ENCODE results near the gene NEK6. TPM values are rescaled to one million over a fixed set of nuclear protein-coding genes. Genes with fewer than 3 reads are reported as not detected.
A peak's percentile ranks its signal among the peaks of the same experiment; 100 is the strongest.

NEK6 gene
- total RNA-seq, 1 donor from 2014 or later = 43.9 TPM

DNA sequence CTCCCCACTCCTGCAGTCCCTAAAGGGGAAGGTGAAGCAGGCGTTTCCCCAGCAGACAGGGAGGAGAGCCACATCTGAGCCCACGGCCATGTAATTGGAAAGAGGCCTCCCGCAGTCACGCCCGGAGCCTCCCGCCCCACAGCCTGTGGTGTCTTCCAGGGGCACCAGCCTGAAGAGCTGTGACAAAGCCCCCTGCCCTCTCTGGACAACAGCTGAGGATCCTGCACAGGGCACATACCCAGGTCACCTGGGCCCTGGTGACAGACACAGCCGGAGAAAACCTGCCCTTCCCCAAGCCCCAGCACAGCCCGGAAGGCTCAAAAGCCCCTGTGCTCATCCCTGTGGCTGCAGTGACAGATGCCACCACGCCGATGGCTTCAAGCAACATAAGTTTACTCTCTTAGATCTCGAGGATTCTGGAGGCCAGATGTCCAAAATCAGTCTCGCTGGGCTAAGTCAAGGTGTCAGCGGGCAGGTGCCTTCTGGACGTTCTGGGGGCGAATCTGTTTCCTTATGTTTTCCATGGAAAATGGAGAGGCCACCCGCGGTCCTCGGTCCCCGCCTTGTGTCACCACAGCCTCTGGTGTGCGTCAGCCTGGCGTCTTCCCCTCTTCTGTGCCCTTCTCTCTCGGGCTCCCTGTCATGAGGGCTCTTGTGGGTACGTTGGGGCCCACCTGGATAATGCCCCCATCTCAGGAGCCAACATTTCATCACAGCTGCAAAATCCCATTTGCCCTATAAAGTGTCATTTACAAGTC lies 86.0 kb downstream of the NEK6 start:
- no peak for DNase-seq (ENCODE audit: low spot score)
- Mint-ChIP-seq H3K27me3 (ENCODE audit: unreplicated experiment) (peaks cover 13% of the 10 kb centered on the region), H3K4me1 (ENCODE audit: unreplicated experiment) (no peaks in the 10 kb centered on the region), H3K36me3 (ENCODE audit: low read depth, unreplicated experiment) (peaks cover 5% of the 10 kb centered on the region), H3K9me3 (ENCODE audit: unreplicated experiment) (no peaks in the 10 kb centered on the region), H3K27ac (ENCODE audit: unreplicated experiment) (no peak overlapping the region), H3K4me3 (ENCODE audit: unreplicated experiment) (no peak overlapping the region)
- TF ChIP-seq, protein P1, sequence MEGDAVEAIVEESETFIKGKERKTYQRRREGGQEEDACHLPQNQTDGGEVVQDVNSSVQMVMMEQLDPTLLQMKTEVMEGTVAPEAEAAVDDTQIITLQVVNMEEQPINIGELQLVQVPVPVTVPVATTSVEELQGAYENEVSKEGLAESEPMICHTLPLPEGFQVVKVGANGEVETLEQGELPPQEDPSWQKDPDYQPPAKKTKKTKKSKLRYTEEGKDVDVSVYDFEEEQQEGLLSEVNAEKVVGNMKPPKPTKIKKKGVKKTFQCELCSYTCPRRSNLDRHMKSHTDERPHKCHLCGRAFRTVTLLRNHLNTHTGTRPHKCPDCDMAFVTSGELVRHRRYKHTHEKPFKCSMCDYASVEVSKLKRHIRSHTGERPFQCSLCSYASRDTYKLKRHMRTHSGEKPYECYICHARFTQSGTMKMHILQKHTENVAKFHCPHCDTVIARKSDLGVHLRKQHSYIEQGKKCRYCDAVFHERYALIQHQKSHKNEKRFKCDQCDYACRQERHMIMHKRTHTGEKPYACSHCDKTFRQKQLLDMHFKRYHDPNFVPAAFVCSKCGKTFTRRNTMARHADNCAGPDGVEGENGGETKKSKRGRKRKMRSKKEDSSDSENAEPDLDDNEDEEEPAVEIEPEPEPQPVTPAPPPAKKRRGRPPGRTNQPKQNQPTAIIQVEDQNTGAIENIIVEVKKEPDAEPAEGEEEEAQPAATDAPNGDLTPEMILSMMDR (IDR thresholded peaks at IDR 0.05; ENCODE audit: unreplicated experiment) = no peak

DNA sequence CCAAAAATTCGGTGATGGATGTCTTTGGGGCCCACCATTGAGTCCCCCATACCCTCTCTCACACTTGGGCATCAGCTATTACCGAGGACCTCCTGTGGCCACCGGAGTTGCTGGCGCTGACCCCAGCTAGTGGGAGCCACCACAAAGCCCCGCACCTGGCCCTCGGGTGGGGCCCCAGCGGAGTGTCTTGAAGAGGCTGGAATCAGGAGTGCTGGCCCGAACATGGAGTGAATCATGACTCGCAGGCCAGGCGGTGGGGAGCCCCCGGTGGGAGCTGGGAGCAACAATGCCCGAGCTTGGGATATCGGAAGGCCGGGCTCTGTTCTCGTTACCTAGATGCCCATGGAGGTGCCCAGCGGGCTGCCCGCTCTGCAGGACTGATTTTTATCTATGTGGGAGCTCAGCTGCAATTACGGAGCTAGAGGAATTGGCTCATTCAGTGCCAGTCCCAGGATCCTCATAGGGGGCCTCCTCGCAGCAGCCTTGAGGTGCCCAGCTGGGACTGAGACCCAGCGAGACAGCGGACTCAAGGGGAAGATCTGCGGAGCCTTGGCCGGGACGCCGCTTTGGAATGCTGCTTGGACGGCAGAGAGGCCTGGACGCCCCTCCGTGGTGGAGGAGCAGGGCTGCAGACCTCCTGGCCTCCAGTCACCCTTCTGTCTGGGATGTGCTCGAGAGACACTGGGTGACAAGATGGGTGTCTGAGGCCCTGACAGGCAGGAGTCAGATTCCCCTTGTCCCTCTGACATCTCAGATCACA lies 86.7 kb downstream of the NEK6 start:
- no peaks in the 10 kb centered on the region for H3K4me1 Mint-ChIP-seq (ENCODE audit: unreplicated experiment)
- peaks cover 13% of the 10 kb centered on the region for H3K27me3 Mint-ChIP-seq (ENCODE audit: unreplicated experiment)
- no peak overlapping the region for H3K27ac Mint-ChIP-seq (ENCODE audit: unreplicated experiment)
- peaks cover 5% of the 10 kb centered on the region for H3K36me3 Mint-ChIP-seq (ENCODE audit: low read depth, unreplicated experiment)
- H3K9me3 Mint-ChIP-seq (ENCODE audit: unreplicated experiment) = no peaks in the 10 kb centered on the region
- H3K4me3 Mint-ChIP-seq (ENCODE audit: unreplicated experiment) = no peak overlapping the region
- DNase-seq (ENCODE audit: low spot score) = no peak
- TF ChIP-seq, protein P1 (IDR thresholded peaks at IDR 0.05; ENCODE audit: unreplicated experiment) = no peak

DNA sequence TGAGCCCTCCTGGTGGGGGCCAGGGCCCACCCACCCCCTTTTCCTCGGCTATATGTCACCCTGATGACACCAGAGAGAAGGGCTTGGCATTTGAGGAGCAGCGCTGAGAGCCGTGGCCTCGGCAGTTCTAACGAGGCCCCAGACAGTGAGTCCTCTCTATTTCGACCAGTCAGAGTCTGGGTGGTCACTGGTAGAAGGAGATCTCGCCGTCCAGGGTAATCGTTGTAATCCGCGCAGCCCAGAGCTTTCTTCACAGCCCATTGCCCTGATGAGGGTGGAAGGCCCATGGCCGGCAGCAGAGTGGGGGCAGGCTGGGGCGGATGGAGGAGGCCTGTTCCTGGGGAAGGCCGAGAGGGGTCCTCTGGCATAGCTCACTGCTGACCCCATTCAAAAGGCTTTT lies 87.3 kb downstream of the NEK6 start:
- peaks cover 13% of the 10 kb centered on the region for H3K27me3 Mint-ChIP-seq (ENCODE audit: unreplicated experiment)
- H3K36me3 Mint-ChIP-seq (ENCODE audit: low read depth, unreplicated experiment) = peaks cover 5% of the 10 kb centered on the region
- no peaks in the 10 kb centered on the region for H3K4me1 Mint-ChIP-seq (ENCODE audit: unreplicated experiment)
- no peak for DNase-seq (ENCODE audit: low spot score)
- H3K4me3 Mint-ChIP-seq (ENCODE audit: unreplicated experiment) = no peak overlapping the region
- no peak overlapping the region for H3K27ac Mint-ChIP-seq (ENCODE audit: unreplicated experiment)
- H3K9me3 Mint-ChIP-seq (ENCODE audit: unreplicated experiment) = no peaks in the 10 kb centered on the region
- TF ChIP-seq, protein P1 (IDR thresholded peaks at IDR 0.05; ENCODE audit: unreplicated experiment) = no peak

DNA sequence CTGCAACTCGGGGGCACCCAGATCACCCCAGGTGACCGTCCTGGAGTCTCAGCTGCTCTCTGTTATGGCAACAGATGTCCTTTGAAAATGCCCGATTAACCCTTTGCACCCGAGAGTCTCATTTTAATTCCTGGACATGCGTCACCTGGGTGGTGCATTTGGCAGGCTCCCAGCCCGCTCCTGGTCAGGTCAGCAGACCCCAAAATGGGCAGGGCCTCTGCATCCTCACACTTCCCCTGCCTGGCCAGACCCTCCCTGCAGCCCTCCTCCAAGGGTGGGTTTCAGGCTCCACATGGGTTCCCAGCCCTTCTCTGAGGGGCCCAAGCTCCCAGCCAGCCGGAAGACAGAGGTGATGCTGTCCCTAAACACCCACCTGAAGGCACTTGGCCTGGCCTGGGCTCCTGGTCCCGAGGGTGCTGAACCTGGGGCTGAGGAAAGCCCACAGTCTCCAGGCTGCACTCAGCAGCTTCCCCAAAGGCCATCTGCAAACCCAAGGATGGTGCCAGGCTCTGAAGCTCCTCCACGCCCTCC lies 88.1 kb downstream of the NEK6 start:
- Mint-ChIP-seq H3K27ac (ENCODE audit: unreplicated experiment) (peak overlapping the region; percentile 74), H3K9me3 (ENCODE audit: unreplicated experiment) (no peaks in the 10 kb centered on the region), H3K4me1 (ENCODE audit: unreplicated experiment) (no peaks in the 10 kb centered on the region), H3K4me3 (ENCODE audit: unreplicated experiment) (no peak overlapping the region), H3K36me3 (ENCODE audit: low read depth, unreplicated experiment) (peaks cover 5% of the 10 kb centered on the region), H3K27me3 (ENCODE audit: unreplicated experiment) (peaks cover 13% of the 10 kb centered on the region)
- TF ChIP-seq, protein P1 (IDR thresholded peaks at IDR 0.05; ENCODE audit: unreplicated experiment) = no peak
- DNase-seq (ENCODE audit: low spot score) = no peak
